GM12878 (cell line): ENCODE data around the gene PCARE.

Experiments used
- EP300 ChIP-seq, 2 experiments: fragments of 150-350 bp in 1 of 2; IDR thresholded peaks; 2 replicates each; pipeline ENCODE4 v1.6.1; 2011 to 2012; ENCODE audit warnings: low read depth in 2 of 2, low read length in 2 of 2, borderline replicate concordance in 1 of 2, improper control_type of control experiment in 1 of 2, inconsistent platforms in 1 of 2; ENCODE audit not compliant: control insufficient read depth in 1 of 2
- FOS ChIP-seq: IDR thresholded peaks from 3 replicates; pipeline ENCODE4 v1.6.1; 2011; ENCODE audit warnings: borderline replicate concordance; ENCODE audit not compliant: insufficient read length; ENCODE audit errors: extremely low read depth
- FOXM1 ChIP-seq: IDR thresholded peaks from 2 replicates; pipeline ENCODE4 v1.6.1; 2012; ENCODE audit warnings: low read depth, mild to moderate bottlenecking, inconsistent platforms, low read length, moderate library complexity
- GABPA ChIP-seq: IDR thresholded peaks from 2 replicates; pipeline ENCODE4 v1.6.1; 2014; ENCODE audit warnings: antibody characterized with exemption, low read depth, mild to moderate bottlenecking, inconsistent platforms
- HDGF ChIP-seq: fragments of 450-650 bp; IDR thresholded peaks from 2 replicates; pipeline ENCODE4 v1.6.1; 2016; ENCODE audit warnings: antibody characterized with exemption
- MYC ChIP-seq: IDR thresholded peaks from 2 replicates; pipeline ENCODE4 v1.6.1; 2011; ENCODE audit warnings: mild to moderate bottlenecking, low read length, moderate library complexity, inconsistent platforms; ENCODE audit not compliant: insufficient read depth, insufficient replicate concordance, insufficient read length, severe bottlenecking
- NFXL1 ChIP-seq: fragments of 450-650 bp; IDR thresholded peaks from 2 replicates; pipeline ENCODE4 v1.6.1; 2017; ENCODE audit warnings: antibody characterized with exemption, mild to moderate bottlenecking, borderline replicate concordance
- POLR2A ChIP-seq: IDR thresholded peaks from 2 replicates; pipeline ENCODE4 v1.6.1; 2011; ENCODE audit warnings: low read depth, mild to moderate bottlenecking, low read length
- POLR2AphosphoS5 ChIP-seq: IDR thresholded peaks from 2 replicates; pipeline ENCODE4 v1.6.1; 2011; ENCODE audit warnings: mild to moderate bottlenecking, low read length, inconsistent platforms
- SIX5 ChIP-seq: IDR thresholded peaks from 2 replicates; pipeline ENCODE4 v1.6.1; 2011; ENCODE audit warnings: mild to moderate bottlenecking, low read depth, low read length, moderate library complexity; ENCODE audit not compliant: severe bottlenecking
- SMC3 ChIP-seq: IDR thresholded peaks from 2 replicates; pipeline ENCODE4 v1.6.1; 2011; ENCODE audit warnings: low read length, improper control_type of control experiment, borderline replicate concordance
- TCF7 ChIP-seq: IDR thresholded peaks from 2 replicates; pipeline ENCODE4 v1.6.1; 2014; ENCODE audit warnings: antibody characterized with exemption, borderline replicate concordance
- TF ChIP-seq, protein P1 (sequence below), 3 experiments: IDR thresholded peaks in 2 of 3; conservative IDR thresholded peaks in 1 of 3; 2 replicates each; pipeline ENCODE4 v1.5.1; 2011; ENCODE audit warnings: low read depth in 3 of 3, low read length in 3 of 3, mild to moderate bottlenecking in 3 of 3, control low read depth in 2 of 3, moderate library complexity in 2 of 3, inconsistent platforms in 1 of 3, mixed read lengths in 1 of 3; ENCODE audit not compliant: control insufficient read depth in 2 of 3, insufficient read depth in 1 of 3; ENCODE audit errors: extremely low read depth in 1 of 3
- TF ChIP-seq, protein P2 (sequence below): IDR thresholded peaks from 2 replicates; pipeline ENCODE4 v1.6.1; 2012; ENCODE audit warnings: low read depth, low read length, improper control_type of control experiment

DNA sequence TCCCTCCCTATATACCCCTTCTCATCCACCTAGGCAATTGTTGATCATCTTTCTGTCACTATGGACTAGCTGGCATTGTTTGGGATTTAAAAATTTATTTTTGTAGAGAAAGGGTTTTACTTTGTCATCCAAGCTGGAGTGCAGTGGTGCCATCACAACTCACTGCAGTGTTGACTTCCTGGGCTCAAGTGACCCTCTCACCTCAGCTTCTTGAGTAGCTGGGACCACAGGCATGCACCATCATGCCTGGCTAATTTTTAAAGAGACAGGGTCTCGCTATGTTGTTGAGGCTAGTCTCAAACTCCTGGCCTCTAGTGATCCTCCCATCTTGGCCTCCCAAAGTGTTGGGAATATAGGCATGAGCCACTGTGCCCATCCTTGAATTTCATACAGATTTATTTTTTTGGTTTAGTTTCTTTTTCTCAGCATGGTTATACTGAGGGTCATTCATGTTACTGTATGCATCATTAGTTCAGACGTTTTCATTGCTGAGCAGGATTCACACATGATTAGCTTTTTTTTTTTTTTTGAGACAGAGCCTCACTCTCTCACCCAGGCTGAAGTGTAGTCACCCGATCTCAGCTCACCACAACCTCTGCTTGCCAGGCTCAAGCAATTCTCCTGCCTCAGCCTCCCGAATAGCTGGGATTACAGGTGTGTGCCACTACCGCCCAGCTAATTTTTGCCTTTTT lies 8.6 kb upstream of the PCARE start:
- TF ChIP-seq, protein P1, sequence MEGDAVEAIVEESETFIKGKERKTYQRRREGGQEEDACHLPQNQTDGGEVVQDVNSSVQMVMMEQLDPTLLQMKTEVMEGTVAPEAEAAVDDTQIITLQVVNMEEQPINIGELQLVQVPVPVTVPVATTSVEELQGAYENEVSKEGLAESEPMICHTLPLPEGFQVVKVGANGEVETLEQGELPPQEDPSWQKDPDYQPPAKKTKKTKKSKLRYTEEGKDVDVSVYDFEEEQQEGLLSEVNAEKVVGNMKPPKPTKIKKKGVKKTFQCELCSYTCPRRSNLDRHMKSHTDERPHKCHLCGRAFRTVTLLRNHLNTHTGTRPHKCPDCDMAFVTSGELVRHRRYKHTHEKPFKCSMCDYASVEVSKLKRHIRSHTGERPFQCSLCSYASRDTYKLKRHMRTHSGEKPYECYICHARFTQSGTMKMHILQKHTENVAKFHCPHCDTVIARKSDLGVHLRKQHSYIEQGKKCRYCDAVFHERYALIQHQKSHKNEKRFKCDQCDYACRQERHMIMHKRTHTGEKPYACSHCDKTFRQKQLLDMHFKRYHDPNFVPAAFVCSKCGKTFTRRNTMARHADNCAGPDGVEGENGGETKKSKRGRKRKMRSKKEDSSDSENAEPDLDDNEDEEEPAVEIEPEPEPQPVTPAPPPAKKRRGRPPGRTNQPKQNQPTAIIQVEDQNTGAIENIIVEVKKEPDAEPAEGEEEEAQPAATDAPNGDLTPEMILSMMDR (IDR thresholded peaks at IDR 0.05 in 2 of 3, conservative IDR thresholded peaks at IDR 0.05 in 1 of 3; ENCODE audit: control insufficient read depth in 2 of 3, extremely low read depth in 1 of 3, insufficient read depth in 1 of 3, low read depth in 3 of 3, low read length in 3 of 3) = no peak
- TF ChIP-seq GABPA (no peak), FOXM1 (no peak), POLR2AphosphoS5 (no peak), MYC (no peak), SIX5 (no peak), POLR2A (no peak), HDGF (no peak), TCF7 (no peak), FOS (no peak), NFXL1 (no peak), EP300 (IDR thresholded peaks at IDR 0.05; ENCODE audit: borderline replicate concordance in 1 of 2, control insufficient read depth in 1 of 2, low read depth in 2 of 2, low read length in 2 of 2) (no peak), SMC3 (no peak)
- TF ChIP-seq, protein P2, sequence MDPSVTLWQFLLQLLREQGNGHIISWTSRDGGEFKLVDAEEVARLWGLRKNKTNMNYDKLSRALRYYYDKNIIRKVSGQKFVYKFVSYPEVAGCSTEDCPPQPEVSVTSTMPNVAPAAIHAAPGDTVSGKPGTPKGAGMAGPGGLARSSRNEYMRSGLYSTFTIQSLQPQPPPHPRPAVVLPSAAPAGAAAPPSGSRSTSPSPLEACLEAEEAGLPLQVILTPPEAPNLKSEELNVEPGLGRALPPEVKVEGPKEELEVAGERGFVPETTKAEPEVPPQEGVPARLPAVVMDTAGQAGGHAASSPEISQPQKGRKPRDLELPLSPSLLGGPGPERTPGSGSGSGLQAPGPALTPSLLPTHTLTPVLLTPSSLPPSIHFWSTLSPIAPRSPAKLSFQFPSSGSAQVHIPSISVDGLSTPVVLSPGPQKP = no peak
